Measurements from ENCODE around the gene DNAJA4.

DNAJA4 gene

DNA sequence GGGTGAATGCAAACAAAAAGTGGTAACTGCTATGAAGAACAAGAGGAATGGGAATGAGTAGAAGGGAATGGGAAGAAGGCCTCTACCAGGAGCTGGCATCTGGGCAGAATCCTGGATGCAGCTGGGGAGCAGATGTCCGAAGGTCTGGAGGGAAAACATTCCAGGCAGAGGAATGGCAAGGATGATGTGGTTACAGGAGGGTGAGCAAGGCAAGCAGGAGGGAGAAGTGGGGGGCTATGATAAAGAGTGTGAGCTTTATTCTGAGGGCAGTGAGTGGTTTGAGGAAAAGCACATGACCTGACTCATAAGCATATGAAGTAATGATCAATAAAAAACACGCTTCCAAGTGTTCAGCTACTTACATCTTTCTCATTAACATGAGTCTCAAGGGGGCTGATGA lies 18.0 kb downstream of the DNAJA4 start:
- DNase-seq = no peak

DNA sequence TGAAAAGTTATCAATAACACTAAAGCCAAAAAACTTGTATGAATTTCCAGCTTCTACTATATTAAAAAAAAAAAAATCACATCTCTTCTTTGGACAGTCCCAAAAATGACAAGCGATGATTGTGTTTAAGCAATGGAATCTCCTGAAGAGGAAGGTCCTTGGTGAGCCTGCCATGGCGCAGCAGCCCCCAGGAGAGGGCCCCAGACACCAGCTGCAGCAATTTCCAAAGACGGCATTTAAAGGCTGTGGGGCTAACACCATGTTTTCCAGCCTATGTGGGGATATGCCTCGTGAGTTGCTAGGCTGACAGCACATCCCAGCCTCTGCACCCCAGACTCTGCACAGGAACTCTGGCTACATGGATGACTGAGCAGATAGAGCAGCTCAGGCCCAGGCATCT lies 20.4 kb downstream of the DNAJA4 start:
- DNase-seq = no peak

DNA sequence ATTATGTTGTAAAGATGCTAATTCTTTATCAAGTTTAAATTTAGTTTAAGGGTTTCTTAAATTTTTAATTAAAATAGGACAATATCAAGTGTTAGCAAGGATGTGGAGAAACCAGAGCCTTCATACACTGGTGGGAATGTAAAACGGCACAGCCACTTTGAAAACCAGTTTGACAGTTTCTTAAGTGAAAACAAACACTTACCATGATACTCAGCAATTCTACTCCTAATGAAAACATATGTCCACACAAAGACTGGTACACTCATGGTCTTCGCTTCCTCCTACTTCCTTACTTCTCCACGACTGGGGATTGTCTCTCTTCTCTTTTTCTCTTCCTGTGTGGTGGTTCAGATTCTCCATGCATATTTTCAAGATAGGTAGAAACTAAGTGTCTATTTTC lies 25.9 kb downstream of the DNAJA4 start:
- no peak for DNase-seq

DNA sequence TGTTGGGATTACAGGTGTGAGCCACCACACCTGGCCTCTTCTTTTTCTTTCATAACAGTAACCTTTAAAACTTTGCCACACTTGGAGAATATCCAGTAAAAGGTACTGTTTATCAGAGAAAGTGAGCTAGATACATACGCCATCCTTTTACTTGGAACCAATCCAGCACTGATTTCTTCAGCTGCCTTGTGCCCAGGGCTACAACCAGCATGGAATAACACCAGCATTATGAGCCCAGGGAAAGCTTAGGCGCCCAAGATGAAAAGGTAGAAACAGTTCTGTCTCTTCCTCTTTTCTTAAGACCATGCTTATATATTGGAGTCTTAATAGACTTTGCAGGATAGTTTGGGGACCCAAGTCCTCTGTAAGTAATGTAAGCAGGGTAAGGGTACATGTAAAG lies 26.7 kb downstream of the DNAJA4 start:
- no peak for DNase-seq

DNA sequence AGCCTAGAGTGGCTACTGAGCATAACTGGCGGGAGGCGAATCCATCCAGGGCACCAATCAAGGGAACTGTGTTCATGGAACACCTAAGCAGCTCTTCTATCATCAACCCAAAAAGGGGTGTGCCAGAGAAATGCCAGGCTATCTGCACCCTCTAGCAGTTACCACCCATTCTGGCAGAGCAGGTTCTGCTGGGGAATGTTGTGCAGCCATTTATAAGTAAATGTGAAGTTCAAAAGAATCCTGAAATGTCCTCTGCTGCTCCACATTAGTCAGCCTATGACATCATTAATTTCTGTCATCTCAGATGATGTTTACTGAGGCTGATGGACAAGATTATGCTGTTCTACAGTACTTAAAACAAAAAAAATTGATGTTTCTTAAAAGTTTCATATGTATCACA lies 27.3 kb downstream of the DNAJA4 start:
- DNase-seq = no peak

DNA sequence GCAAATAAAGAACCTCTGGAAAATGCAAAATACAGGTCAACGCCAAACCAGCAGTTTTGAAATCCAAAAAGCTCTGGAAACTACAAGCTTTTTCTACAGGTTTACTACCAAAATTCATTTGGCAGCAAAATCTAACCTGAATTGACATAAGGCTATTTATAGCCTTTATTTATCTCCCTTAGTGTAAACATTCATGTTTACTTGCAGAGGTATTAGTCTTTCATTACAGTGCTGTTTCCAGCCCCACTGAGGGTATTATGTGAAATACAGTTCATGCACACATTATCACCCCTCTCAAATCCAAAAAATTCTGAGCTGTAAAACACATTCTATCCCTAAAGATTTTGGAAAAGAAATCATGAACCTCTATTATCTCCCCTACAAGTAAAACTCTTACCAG lies 27.9 kb downstream of the DNAJA4 start:
- DNase-seq = no peak

DNA sequence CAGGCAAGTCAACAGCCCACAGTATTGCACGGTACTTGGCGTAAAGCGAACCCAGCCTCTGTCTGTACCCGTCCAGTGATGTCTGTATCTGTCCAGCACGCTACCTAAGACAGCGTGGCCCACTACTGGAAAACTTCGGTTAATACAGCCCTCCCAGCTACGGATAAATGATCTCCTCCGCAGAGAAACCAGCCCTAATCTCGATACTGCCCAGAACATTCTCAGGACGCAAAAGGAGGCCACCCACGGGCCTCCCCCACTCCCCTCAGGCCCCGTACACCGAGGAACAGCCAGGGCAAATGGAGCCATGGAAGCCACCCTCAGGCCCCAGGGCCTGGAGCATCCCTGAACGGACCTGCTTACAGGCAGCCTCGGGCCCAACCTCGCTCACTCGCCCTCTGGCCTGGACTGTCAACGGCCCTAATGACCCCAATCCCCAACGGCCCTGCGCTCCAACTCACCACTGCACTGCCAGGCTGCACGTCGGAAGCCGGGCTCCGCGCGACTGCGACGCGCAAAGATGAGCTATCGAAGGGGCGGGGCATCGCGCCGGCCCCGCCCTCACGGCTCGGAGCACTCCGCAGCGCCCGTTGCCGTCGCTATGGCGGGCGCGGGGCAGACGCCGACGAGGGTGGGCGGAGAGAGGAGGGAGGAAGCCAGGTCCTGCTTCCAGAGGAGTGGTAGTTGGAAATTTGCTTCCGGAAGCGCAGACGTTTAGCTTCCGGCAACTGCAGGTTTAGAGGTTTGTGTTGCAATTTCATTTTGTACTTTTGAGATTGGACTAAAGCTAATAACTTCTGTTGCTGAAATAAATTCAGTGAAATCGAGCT lies 35.0 kb downstream of the DNAJA4 start, which contains the start of gene SKIC8:
TSS of gene SKIC8 (minus strand) at position 509 of the 830 bp plus-strand sequence. CDS start 3,923 bp downstream, outside the sequence.
- peak; percentile 59 to 71 for DNase-seq

DNA sequence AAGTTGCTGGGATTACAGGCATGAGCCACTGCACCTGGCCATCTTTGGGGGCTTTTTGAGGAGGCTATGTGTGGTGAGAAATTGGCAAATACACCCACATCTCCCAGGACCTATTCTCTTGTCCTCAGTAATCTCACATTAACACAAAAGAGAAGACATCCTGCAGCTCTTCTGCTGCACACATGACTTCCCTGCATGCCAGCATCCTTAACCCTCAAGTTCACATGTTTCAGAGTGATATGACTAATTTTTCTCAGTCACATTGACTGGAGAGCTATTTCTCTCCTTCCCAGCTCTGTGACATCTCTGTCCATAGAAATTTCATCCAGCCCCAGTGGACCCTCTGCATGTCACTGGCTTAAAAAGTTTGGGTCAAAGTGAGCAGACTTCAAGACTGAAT lies 37.0 kb downstream of the DNAJA4 start:
- no peak for DNase-seq

DNA sequence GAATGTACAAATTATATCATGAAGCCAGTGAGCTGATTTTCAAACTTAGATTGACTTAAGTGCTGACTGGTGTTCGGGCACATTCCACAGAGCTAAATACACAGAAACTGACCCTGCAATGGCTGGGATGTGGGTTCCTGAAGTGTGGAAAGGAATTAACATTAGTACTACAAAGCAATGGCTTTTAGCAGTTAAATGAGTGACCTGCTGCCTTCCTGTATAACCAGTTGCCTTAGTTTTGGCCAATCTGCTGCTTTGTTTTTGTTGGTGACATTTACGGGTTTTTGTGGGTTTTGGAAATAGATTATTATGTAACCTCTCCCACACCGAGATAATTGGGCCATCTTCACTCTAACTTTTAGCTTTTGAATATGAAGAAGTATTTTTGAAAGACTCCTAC lies 37.5 kb downstream of the DNAJA4 start:
- no peak for DNase-seq

DNA sequence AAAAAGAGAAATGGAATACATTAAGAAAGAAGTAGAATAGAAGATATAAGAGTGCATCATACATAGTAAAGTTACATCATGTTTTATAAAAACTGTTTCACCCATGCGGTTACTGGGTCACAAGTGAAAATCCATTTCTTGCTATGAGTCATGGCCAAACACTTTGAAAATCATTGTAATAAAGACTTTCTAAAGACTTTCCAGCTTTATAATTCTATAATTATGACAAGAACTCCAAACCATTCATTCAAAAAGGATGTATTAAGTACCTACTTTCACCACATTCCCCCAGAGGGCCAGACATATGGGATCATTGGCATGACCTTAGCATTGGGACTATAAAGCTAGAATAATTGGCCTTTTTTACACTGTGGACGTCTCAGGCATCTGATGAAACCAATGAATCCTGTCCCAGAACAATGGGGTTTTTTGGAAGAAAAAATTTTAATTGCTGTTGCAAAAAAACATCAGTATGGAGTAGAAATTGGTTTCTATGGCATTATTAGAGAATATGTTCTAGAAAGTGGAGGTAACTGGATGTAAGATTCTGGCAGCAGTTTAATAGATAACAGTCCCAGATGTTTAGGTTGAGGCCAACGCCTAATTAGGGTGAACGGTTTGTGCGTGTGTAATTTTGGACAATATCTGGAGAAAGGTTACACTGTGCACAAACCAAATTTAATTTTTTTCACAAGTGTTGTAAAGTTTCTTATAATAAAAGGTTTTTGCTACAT lies 38.4 kb downstream of the DNAJA4 start:
- no peak for DNase-seq

DNA sequence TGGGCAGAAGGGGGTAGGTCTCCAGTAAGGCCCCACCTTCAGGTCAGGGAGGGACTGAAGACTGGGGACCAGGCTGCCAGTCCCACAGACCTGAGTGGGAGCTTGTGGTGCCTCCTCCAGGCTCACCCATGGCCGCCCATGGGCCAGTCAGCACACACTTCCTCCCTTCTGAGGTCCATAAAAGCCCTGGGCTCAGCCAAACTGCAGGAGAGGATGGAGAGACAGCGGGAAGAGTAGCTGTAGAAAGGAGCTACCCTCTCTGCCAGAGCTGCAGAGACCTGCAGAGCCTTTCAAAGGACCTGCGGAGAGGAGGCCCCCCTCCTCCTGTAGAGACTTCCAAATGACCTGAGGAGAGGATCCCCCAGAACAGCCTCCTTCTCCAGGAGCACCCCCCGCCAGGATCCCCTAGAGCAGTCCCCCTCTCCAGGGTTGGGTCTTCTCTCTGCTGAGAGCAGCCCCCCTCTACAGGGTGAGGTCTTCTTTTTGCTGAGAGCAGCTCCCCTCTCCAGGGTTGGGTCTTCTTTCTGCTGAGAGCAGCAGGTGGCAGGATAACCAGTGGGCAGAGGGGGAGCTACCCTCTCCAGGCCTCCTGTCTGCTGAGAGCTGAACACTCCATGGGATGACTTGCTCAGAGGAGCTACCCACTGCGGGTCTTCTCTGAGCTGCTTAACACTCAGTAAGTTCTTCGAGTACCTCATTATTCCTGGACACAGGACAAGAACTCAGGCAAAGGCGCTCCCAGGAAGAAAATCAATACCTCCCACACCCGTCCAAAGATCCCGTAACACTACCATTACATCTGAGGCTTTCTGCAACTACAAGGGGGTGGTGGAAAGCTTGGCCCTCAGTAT lies 40.1 kb downstream of the DNAJA4 start:
- no peak for DNase-seq

DNA sequence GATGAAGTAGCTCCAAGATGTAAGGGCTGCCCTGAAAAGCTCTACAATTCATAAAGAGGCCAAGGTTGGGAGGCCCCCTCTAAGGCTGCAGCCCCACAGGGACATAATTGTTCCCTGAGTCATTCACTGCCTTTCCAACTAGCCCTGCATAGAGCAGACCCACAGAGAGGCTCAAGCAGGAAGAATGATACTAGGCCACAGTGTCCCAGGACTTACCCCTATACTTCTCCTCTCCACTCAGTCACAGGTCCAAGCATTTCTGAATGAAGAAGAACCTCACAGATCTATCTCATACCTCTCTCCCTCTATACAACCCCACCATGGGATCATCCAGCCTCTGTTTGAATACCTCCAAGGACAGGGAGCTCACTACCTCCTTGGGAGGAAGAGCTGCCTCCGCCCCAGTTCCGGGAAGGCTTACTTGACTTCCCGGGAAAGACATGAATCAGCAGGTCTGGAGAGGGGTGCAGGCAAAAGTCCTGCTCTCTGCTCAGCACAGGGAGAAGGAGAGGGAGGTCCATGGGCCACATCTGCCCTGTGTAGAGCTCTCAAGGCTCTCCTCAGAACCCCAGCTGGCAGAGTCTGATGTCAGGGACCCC lies 41.9 kb downstream of the DNAJA4 start:
- no peak for DNase-seq

DNA sequence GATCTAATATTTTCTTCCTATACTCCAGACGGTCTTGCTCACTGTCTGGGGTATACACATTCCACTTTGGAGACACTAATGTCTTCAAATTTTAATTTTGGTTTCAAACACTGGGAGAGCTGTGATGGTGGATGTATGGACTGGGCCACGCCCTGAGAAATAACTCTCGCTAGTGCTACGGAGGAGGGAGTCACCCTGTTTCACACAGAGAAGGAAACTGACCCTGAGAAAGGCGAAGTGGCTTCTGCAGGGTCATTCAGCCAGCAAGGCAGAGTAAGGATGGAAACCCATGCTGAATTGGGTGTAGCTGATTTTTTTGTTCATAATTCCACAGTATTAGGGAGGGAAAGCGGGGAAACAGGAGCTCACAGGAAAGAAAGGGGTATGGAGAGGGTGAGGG lies 43.6 kb downstream of the DNAJA4 start:
- no peak for DNase-seq

DNA sequence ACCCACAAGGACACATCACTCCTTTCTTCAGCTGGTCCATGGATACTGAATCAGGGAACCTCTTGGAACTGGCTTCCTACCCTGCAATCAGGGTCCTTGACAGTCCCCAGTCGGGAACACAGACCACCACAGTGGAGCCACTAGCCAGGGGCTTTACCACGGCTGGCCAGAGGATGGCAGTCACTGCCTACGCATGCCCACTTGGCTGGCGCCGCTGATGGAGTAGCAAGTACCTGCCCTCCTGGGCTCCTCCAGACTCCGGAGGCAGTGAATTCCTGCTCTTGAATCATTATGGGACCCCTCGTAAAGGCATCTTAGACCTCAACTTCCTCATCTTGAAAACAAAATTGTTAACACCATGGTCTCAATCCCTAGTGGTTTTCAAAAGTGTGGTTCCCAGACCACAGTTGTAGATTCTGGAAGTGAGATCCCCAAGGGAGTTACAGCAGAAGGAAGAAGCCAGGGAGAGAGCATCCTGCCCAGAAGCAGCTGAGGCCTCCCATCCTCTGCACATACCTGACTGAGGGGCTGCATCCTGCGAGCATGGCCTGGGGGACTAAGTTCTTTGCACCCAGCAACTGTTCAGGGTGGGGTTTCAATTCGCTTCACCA lies 44.2 kb downstream of the DNAJA4 start:
- peak in 1 of 2 experiments; percentile 30 for DNase-seq

DNA sequence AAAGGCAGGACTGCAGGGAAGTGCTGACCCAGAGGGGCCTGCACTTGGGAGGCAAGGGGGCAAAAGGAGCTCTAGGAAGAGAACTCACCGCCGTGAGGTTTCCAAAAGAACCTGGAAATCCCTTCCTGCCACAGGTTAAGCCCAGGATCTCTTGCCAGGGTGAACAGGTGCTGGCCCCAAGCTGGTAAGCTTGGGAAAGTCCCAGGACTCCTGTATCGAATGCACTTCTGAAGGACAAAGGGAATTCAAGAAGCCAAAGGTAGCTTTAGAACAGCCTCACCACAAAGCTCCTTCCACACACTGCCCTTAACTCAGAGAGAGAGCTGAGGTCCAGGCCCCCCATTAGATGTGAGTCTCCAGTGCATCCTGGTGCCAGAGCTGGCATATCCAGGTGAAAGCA lies 46.9 kb downstream of the DNAJA4 start:
- no peak for DNase-seq

DNA sequence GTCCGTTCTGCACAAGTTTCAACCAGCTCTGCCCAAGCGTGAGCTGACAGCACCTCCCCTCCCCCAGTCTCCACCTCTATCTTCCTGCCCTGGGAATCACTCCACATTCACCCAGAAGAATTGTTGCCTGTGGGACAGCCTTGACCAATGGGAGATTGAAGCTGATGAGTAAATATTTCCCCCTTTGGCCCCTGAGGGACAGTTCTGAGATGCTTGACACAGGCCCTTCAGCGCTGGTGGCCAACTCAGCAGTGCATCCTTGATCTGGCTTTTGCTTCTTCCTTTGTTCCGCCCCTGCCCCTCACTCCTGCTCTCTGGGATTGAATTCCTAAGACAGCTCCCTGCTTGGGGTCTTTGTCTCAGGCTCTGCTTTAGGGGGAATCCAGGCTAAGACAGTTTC lies 48.2 kb downstream of the DNAJA4 start:
- no peak for DNase-seq

DNA sequence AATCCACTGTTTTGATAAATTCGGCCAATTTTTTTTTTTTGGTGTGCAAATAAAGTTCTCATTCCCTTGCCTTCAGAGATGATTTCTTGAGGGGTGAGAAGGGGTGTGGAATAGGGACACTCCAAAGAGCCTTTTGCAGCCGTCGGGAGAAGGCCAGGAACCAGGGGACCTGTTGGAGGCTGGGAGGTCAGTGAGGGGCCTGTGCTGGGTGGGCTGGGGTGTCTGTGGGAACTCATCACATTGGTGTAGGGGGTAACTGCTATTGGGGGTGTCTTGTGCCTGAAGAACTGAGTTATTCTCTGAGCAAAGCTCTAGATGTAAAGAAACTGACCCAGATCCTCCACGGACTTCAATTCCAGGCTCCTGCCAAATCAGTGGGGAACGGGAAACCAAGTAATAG lies 48.6 kb downstream of the DNAJA4 start:
- DNase-seq = no peak

DNA sequence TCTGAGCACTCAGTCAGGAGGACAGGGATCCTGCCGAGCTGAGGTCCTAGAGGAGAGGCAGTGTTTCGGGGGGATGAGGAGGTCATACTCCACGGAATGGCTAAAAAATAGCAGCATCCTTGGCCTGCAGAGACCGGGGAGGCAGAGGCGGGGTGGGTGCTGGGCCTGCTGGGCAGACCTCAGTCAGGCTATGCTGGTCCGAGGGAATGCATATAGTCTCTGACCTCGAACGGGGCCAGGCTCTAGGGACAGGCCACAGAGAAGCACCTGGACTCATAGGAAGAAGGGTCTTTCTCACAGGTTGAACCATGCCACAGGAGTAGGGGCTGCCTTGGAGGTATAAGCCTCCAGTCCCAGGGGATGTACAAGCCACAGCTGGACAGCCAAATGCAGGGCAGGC lies 49.0 kb downstream of the DNAJA4 start:
- DNase-seq = no peak

DNA sequence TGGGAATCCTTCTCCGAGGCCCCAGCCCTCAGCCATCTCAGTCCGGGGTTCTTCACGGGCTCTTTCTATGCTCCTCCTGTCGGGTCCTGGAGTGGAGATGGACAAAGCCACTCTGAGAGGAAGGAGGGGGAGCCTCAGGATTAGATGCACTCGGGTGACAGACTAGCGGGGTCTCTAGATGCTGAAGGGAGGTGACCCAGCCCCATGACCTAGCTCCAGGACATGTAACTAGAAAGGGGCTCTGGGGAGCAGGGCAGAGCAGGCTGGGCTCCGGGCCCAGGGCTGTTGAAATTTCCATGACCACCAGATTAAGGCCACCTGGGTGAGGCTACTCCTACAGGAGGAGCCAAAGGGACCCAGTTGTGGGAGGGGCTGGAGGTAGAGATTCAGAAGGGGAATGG lies 49.8 kb downstream of the DNAJA4 start:
- no peak for DNase-seq

DNA sequence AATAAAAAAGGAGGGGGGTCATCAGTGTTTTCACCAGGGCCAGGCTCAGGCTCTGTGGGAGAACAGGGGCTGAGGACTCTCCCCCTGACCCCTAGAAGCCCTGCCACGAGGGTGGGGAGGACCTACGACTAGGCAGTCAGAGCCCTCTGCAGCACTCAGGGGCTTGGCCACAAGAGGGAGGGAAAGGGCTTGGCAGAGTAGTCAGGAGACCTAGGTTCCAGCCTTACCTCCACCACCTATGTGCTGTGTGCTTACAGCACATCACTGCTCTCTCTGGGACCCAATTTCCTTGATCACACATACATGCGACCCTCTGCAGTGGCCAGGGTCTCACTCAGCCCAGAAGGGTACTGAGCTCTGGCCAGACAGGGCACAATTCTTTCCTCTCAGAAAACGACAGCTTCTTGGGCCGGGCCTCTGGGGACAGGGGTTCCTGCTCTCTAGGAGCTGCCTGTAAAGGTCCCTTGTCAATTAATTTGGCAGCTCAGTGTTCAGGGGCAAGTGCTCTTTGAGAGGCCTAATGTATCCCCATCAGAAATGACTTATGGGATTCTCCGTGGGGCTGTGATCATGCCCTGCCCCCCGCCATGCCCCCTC lies 51.4 kb downstream of the DNAJA4 start:
- DNase-seq = no peak

DNA sequence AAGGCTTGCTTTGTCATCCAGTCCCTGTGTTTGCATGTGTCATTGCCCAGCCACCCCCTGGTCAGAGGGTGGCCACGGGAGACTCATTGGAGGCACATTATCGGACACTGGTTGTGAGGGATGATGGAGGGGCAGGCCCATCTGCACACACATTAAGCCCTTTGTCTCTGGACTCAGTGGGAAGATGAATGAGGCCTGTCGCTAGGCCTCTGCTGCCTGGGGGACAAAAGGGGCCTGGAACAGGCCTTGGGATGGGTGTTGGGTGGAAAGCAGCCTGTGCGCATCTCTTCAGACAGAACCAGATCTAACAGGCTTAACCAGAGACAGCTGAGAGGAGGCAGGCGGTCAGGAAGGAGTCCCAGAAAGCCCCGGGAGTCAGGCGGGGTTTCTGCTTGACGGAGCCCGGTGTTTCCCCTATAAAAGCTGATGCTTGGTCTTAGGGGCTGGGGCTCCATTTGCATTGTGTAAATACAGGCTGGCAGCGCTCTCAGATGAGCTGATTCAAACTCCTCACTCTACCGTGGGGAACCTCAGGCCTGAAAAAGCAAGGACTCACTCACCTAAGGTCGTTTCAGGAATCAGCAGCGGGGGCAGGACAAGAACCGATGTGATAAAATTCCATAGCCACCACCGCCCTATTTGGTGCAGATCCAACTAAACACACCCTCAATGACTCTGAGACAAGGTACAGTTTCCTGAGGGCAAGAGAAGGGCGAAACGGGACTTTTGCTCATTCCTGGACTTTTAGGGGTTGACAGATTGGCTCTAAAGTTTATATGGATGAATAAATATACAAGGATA lies 52.1 kb downstream of the DNAJA4 start:
- no peak for DNase-seq
